ENCODE data around the gene BCO1.

Gene BCO1

GRCh38 chr16:81275795-81276194 is 37.3 kb downstream of the BCO1 start:
- DNase-seq (ENCODE audit: low read depth): no peak

- no peak for DNase-seq (ENCODE audit: low read depth)
Observed at GRCh38 chr16:81276323-81276722, 37.8 kb downstream of the BCO1 start.

GRCh38 chr16:81277541-81278080 is 39.1 kb downstream of the BCO1 start:
- no peak for DNase-seq (ENCODE audit: low read depth)

DNA sequence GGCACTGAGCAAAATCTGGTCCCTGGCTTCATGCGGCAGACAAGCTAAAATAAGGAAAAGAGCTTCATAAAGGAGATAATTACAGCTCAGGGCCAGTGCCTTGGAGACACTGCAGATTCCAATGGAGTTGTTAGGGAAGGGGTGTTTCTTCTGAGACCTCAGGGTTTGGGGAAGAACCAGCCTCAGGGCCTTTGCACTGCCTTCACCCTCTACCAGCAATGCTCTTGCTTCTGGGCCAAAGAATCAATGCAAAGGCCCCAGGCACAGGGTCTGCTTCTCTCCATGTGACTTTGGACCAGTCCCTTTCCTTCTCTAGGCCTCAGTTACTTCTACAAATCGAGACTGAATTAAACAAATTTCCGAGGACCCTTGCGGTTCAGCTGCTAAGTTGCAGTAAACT is 40.0 kb downstream of the BCO1 start:
- DNase-seq (ENCODE audit: low read depth): no peak

GRCh38 chr16:81279392-81279791 is 40.9 kb downstream of the BCO1 start:
- no peak for DNase-seq (ENCODE audit: low read depth)

- no peak for DNase-seq (ENCODE audit: low read depth)
Observed at GRCh38 chr16:81280393-81280792, 41.9 kb downstream of the BCO1 start.

GRCh38 chr16:81283044-81283443 is 44.6 kb downstream of the BCO1 start:
- DNase-seq (ENCODE audit: low read depth): no peak

GRCh38 chr16:81284995-81285600 is 46.6 kb downstream of the BCO1 start:
- DNase-seq (ENCODE audit: low read depth): no peak

GRCh38 chr16:81286190-81286589 is 47.7 kb downstream of the BCO1 start:
- DNase-seq (ENCODE audit: low read depth): no peak

GRCh38 chr16:81291117-81291516 is 52.6 kb downstream of the BCO1 start:
- no peak for DNase-seq (ENCODE audit: low read depth)

DNA sequence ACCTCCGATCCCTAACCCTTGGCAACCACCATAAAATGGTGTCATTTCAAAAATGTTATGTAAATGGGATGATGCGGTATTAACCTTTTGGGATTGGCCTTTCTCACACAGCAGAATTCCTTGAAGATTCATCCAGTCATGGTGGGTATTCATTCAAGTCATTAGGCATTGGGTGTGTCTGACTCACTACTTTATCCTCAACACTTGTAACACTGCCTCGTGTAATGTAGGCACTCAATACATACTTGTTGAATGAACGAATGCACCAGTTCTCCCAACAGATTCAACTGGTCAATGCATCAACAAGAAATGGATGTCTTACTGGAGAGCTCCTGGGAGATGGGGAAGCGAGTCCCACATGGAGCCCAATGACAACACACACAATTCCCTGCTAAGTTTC is 54.4 kb downstream of the BCO1 start:
- DNase-seq (ENCODE audit: low read depth): no peak

- no peak for DNase-seq (ENCODE audit: low read depth)
Observed at GRCh38 chr16:81293909-81294802, 55.7 kb downstream of the BCO1 start.

DNA sequence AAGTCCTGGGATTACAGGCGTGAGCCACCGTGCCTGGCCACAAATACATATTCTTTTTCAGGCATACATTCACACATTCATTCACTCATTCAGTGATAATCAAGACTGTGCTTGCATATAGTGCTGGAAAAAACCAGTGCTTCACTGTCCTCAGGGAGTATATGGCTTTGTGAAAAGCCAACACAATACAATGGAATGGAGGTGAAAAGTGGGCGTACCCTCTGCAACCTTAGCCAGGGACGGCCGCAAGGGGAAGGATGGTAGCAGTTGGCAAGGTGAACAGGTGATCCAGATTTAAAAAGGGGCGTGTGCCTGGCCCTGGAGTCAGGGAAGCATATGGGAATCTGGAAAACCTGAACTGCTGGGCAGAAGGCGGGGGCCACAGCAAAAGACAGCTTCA is 58.1 kb downstream of the BCO1 start:
- no peak for DNase-seq (ENCODE audit: low read depth)

DNA sequence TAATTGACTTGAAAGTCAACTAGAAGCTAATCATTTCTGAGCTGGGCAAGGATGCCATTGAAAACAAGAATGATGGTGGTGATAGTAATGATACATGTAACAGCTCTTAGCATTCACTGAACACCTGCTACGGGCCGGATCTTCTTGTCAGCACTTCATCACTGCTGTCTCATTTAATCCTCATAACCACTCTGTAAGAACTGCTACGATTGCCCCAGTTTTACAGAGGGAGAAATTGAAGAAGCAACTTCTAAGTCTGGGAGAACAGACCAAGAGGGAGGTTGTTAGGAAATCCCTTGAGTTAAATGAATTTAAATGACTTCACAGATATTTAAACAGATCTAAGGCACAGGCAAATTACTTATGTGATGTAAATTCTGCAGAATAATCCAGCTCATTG is 69.3 kb downstream of the BCO1 start:
- DNase-seq (ENCODE audit: low read depth): no peak

DNA sequence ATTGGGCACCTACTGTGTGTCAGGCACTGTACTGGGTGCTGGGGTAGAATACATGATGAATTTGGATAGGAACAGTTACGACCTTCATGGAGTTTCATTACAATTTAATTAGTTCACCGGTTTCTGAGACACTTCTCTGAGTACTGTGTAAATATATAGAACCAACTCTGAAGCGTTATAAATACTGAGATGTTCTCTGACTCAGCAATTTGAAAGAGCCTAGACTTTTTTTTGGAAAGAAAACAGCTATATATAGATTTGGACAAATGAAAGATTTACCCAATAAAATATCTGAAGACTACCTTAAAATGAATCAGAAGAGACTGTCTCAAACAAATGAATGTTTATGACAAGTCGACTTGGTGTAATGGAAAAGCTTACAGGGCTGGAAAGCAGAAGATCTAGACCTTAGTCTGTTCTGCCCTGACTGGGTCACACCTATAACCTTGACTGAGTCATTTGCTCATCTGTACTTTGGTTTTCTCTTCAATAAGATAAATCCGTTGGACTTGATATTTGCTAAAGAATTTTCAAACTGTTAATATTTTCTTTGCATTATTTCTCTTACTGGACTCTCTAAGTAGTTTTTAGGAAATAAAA is 71.7 kb downstream of the BCO1 start:
- DNase-seq (ENCODE audit: low read depth): no peak

- DNase-seq (ENCODE audit: low read depth): no peak
Observed at GRCh38 chr16:81311762-81312161, 73.3 kb downstream of the BCO1 start.

- DNase-seq (ENCODE audit: low read depth): no peak
Observed at GRCh38 chr16:81313701-81314602, 75.5 kb downstream of the BCO1 start.

GRCh38 chr16:81314603-81315270 is 76.2 kb downstream of the BCO1 start, which contains the start of gene GAN:
Gene GAN, plus strand, starts transcription at chr16:81314962. Its CDS starts 152 bp downstream, at chr16:81315114.
- DNase-seq (ENCODE audit: low read depth): peak; percentile 92

DNA sequence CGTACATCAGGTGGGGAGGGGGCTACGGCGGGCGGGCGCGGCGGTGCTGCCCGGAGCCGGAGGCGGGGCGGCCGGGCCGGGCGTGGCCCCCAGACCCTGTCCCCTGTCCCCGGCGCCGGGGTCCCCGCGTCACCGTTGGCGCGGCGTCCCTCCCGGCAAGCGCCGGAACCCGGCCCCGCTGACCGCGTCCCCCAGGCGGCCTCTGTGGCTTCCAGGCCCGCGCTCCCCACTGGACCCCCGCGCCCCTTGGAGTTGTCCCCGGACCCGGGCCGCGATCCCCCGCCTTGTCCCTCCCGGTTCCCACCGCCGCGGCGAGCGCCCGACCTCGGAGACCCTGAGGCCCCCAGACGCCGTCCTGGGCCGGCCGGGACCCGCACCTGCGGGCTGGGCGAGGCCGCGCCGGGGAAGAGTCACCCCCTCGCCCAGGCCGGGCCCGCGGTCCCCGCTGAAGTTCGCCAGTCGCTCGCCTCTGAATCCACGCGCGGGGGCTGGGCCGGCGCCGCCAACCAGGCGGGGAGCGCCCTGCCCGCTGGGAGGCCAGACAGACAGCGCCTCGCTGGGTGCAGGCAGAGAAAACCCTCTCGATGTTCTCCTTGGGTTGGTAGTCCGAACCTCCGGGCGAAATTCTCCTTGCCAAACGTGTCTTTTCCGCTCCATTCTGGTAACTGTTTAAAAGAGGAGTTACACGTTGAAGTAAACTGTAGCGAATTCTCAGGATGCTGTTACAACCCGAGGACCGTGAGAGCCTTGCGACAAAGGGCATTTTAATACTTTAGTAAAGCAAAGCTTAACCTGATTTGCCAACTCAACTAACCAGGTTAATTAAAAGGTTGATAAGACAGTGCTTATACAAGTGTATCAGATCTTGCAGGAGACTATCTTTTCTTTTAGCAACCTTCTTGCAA is 77.0 kb downstream of the BCO1 start:
- peak; percentile 28 for DNase-seq (ENCODE audit: low read depth)

DNA sequence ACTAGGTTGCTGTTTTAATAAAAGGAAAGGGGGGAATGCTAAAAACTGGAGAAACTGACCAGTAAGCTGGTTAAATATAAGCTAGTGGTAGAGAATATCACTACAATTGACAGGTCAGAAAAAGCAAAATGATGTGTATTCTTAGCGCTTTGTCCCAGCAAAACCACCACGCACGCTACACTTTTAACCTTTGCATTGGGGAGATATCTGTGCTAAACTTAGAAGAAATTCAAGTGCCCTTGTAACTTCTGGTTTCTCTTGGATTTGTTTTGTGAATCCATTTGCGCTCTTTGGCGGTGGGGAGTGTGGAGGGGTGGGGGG is 77.6 kb downstream of the BCO1 start:
- DNase-seq (ENCODE audit: low read depth): no peak
